IPS-20b (cell line): ENCODE results near the gene FMNL3.
"Not testable (repeated sequence)": the region's sequence is repeated elsewhere in the genome, so short reads cannot be mapped to it uniquely, and the experiment has no call there.

ENCODE experiments used
- H3K27ac ChIP-seq: one replicate; pipeline ENCODE4 v1.5.1; 2013; ENCODE audit warnings: low read length
- H3K27me3 ChIP-seq: 2 replicates; pipeline ENCODE4 v1.6.1; 2013; ENCODE audit warnings: mild to moderate bottlenecking, low read length, inconsistent platforms; ENCODE audit not compliant: insufficient read depth
- H3K36me3 ChIP-seq: 2 replicates; pipeline ENCODE4 v1.6.1; 2013; ENCODE audit warnings: low read depth, mild to moderate bottlenecking, inconsistent platforms, low read length, moderate library complexity; ENCODE audit not compliant: insufficient read depth
- H3K4me1 ChIP-seq: 2 replicates; pipeline ENCODE4 v1.6.1; 2013; ENCODE audit warnings: mild to moderate bottlenecking, control low read depth, inconsistent platforms, low read length, moderate library complexity; ENCODE audit not compliant: insufficient read depth
- H3K4me3 ChIP-seq: 2 replicates; pipeline ENCODE4 v1.5.1; 2013; ENCODE audit warnings: mild to moderate bottlenecking, low read length, inconsistent platforms
- H3K9ac ChIP-seq: 2 replicates; pipeline ENCODE4 v1.6.1; 2013; ENCODE audit warnings: low read depth, mild to moderate bottlenecking, inconsistent platforms, low read length, moderate library complexity
- H3K9me3 ChIP-seq: 2 replicates; pipeline ENCODE4 v1.6.1; 2013; ENCODE audit warnings: mild to moderate bottlenecking, low read depth, low read length, inconsistent platforms; ENCODE audit not compliant: insufficient read depth

The FMNL3 gene

GRCh38 chr12:49619286-49619685 is 87.9 kb downstream of the FMNL3 start:
- no peak overlapping the region for H3K4me3 ChIP-seq
- H3K9ac ChIP-seq: no peak overlapping the region
- no peak overlapping the region for H3K27ac ChIP-seq
- H3K27me3 ChIP-seq: peaks cover 28% of the 10 kb centered on the region; the same call in 1 of the 2 replicates
- H3K36me3 ChIP-seq: no peaks in the 10 kb centered on the region
- H3K4me1 ChIP-seq: peaks cover 10% of the 10 kb centered on the region
- no peaks in the 10 kb centered on the region for H3K9me3 ChIP-seq

- Histone ChIP-seq H3K36me3 (no peaks in the 10 kb centered on the region), H3K9me3 (no peaks in the 10 kb centered on the region), H3K27ac (no peak overlapping the region), H3K4me1 (peaks cover 10% of the 10 kb centered on the region), H3K4me3 (no peak overlapping the region), H3K9ac (no peak overlapping the region), H3K27me3 (peaks cover 28% of the 10 kb centered on the region; the same call in 1 of the 2 replicates)
Observed at GRCh38 chr12:49618576-49618975, 88.6 kb downstream of the FMNL3 start.

- Histone ChIP-seq H3K9ac (no peak overlapping the region), H3K36me3 (no peaks in the 10 kb centered on the region), H3K27me3 (peaks cover 20% of the 10 kb centered on the region; the same call in 1 of the 2 replicates), H3K27ac (no peak overlapping the region), H3K4me1 (peaks cover 9% of the 10 kb centered on the region), H3K4me3 (no peak overlapping the region), H3K9me3 (no peaks in the 10 kb centered on the region)
Observed at GRCh38 chr12:49616533-49617219, 90.5 kb downstream of the FMNL3 start.

- no peak overlapping the region for H3K9ac ChIP-seq
- H3K36me3 ChIP-seq: no peaks in the 10 kb centered on the region
- H3K27ac ChIP-seq: no peak overlapping the region
- H3K27me3 ChIP-seq: peaks cover 11% of the 10 kb centered on the region; the same call in 1 of the 2 replicates
- no peaks in the 10 kb centered on the region for H3K9me3 ChIP-seq
- H3K4me1 ChIP-seq: peaks cover 5% of the 10 kb centered on the region; the same call in 1 of the 2 replicates
- H3K4me3 ChIP-seq: no peak overlapping the region
Observed at GRCh38 chr12:49615725-49616124, 91.5 kb downstream of the FMNL3 start.

GRCh38 chr12:49612210-49612609 is 95.0 kb downstream of the FMNL3 start:
- H3K9ac ChIP-seq: no peak overlapping the region
- H3K27me3 ChIP-seq: peaks cover 3% of the 10 kb centered on the region; the same call in 1 of the 2 replicates
- H3K9me3 ChIP-seq: no peaks in the 10 kb centered on the region
- H3K4me3 ChIP-seq: no peak overlapping the region
- no peaks in the 10 kb centered on the region for H3K36me3 ChIP-seq
- no peaks in the 10 kb centered on the region for H3K4me1 ChIP-seq
- H3K27ac ChIP-seq: no peak overlapping the region

- not testable (repeated sequence) for H3K9ac ChIP-seq, H3K27ac ChIP-seq, H3K4me3 ChIP-seq, H3K9me3 ChIP-seq, H3K4me1 ChIP-seq, H3K36me3 ChIP-seq, H3K27me3 ChIP-seq
Observed at GRCh38 chr12:49610785-49611184, 96.4 kb downstream of the FMNL3 start.

GRCh38 chr12:49609875-49610154 is 97.4 kb downstream of the FMNL3 start:
- no peaks in the 10 kb centered on the region for H3K9me3 ChIP-seq
- no peaks in the 10 kb centered on the region for H3K4me1 ChIP-seq
- no peak overlapping the region for H3K27ac ChIP-seq

GRCh38 chr12:49609059-49609874 is 97.9 kb downstream of the FMNL3 start:
- Histone ChIP-seq H3K9me3 (no peaks in the 10 kb centered on the region), H3K36me3 (no peaks in the 10 kb centered on the region), H3K27ac (no peak overlapping the region), H3K27me3 (peaks cover 3% of the 10 kb centered on the region; the same call in 1 of the 2 replicates), H3K9ac (no peak overlapping the region), H3K4me1 (no peaks in the 10 kb centered on the region), H3K4me3 (no peak overlapping the region)

More at GRCh38 chr12:49609875-49610154, 97.4 kb downstream of the FMNL3 start:
- Histone ChIP-seq H3K36me3 (no peaks in the 10 kb centered on the region), H3K9ac (no peak overlapping the region), H3K27me3 (peaks cover 3% of the 10 kb centered on the region; the same call in 1 of the 2 replicates), H3K4me3 (no peak overlapping the region)

GRCh38 chr12:49605539-49605938 is 101.7 kb downstream of the FMNL3 start, which contains the start of gene FAM186B:
Gene FAM186B (minus strand): TSS chr12:49605639. CDS start chr12:49605477, 162 bp downstream.
- H3K9me3 ChIP-seq, H3K27ac ChIP-seq, H3K36me3 ChIP-seq, H3K9ac ChIP-seq, H3K4me3 ChIP-seq, H3K4me1 ChIP-seq: not testable (repeated sequence)
- H3K27me3 ChIP-seq: peaks cover 14% of the 10 kb centered on the region; the same call in 1 of the 2 replicates

- Histone ChIP-seq H3K27ac (no peak overlapping the region), H3K4me3 (no peak overlapping the region), H3K27me3 (peaks cover 15% of the 10 kb centered on the region; the same call in 1 of the 2 replicates), H3K9ac (no peak overlapping the region), H3K36me3 (no peaks in the 10 kb centered on the region), H3K9me3 (no peaks in the 10 kb centered on the region), H3K4me1 (no peaks in the 10 kb centered on the region)
Observed at GRCh38 chr12:49604856-49605255, 102.3 kb downstream of the FMNL3 start.

- H3K9me3 ChIP-seq: no peaks in the 10 kb centered on the region
- no peak overlapping the region for H3K4me3 ChIP-seq
- no peak overlapping the region for H3K9ac ChIP-seq
- H3K4me1 ChIP-seq: no peaks in the 10 kb centered on the region
- H3K27me3 ChIP-seq: peaks cover 12% of the 10 kb centered on the region; the same call in 1 of the 2 replicates
- H3K27ac ChIP-seq: no peak overlapping the region
- H3K36me3 ChIP-seq: no peaks in the 10 kb centered on the region
Observed at GRCh38 chr12:49603721-49604120, 103.5 kb downstream of the FMNL3 start.

- no peak overlapping the region for H3K4me3 ChIP-seq
- H3K36me3 ChIP-seq: no peaks in the 10 kb centered on the region
- no peaks in the 10 kb centered on the region for H3K9me3 ChIP-seq
- no peak overlapping the region for H3K27ac ChIP-seq
- 0 out of 2 replicates have a peak, but pooled peaks cover 12% of the 10 kb centered on the region for H3K27me3 ChIP-seq
- no peaks in the 10 kb centered on the region for H3K4me1 ChIP-seq
- no peak overlapping the region for H3K9ac ChIP-seq
Observed at GRCh38 chr12:49599961-49600360, 107.2 kb downstream of the FMNL3 start.
